Fibroblast of pulmonary artery (primary cell): ENCODE data around the gene CENPE.

Source experiments
- DNase-seq: peaks from one replicate; pipeline ENCODE4 v3.0.0-alpha.2; 2010; ENCODE audit warnings: low read depth
- H3K4me3 ChIP-seq: replicated peaks from 2 replicates; pipeline ENCODE4 v1.5.1; 2011; ENCODE audit warnings: low read depth, mild to moderate bottlenecking, control low read depth, low read length, moderate library complexity
- TF ChIP-seq, protein P1 (sequence below): IDR thresholded peaks from 2 replicates; pipeline ENCODE4 v1.5.1; 2011; ENCODE audit warnings: mild to moderate bottlenecking, control low read depth, low read length, inconsistent platforms; ENCODE audit errors: missing control alignments

The CENPE gene

DNA sequence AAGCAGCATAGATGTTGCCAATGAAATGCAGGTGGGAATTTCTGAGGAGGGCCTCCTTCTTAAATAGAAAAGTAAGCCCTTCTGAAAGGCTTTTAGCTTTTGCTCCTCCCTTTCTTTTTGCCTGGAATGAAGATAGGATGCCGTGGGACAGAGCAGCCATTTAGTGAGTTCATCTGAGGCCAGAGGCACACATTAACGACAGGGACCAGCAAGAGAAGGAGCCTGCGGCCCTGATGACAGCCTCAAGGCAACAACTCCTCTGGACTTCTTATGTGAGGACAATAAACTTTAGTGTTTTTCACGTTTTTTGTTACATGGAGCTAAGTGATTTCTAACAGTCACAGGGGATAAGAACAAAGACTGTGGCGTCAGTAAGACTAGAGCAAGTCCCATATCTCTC, 97.5 kb downstream of the CENPE start:
- H3K4me3 ChIP-seq = no peak overlapping the region
- no peak for DNase-seq
- TF ChIP-seq, protein P1, sequence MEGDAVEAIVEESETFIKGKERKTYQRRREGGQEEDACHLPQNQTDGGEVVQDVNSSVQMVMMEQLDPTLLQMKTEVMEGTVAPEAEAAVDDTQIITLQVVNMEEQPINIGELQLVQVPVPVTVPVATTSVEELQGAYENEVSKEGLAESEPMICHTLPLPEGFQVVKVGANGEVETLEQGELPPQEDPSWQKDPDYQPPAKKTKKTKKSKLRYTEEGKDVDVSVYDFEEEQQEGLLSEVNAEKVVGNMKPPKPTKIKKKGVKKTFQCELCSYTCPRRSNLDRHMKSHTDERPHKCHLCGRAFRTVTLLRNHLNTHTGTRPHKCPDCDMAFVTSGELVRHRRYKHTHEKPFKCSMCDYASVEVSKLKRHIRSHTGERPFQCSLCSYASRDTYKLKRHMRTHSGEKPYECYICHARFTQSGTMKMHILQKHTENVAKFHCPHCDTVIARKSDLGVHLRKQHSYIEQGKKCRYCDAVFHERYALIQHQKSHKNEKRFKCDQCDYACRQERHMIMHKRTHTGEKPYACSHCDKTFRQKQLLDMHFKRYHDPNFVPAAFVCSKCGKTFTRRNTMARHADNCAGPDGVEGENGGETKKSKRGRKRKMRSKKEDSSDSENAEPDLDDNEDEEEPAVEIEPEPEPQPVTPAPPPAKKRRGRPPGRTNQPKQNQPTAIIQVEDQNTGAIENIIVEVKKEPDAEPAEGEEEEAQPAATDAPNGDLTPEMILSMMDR = no peak

DNA sequence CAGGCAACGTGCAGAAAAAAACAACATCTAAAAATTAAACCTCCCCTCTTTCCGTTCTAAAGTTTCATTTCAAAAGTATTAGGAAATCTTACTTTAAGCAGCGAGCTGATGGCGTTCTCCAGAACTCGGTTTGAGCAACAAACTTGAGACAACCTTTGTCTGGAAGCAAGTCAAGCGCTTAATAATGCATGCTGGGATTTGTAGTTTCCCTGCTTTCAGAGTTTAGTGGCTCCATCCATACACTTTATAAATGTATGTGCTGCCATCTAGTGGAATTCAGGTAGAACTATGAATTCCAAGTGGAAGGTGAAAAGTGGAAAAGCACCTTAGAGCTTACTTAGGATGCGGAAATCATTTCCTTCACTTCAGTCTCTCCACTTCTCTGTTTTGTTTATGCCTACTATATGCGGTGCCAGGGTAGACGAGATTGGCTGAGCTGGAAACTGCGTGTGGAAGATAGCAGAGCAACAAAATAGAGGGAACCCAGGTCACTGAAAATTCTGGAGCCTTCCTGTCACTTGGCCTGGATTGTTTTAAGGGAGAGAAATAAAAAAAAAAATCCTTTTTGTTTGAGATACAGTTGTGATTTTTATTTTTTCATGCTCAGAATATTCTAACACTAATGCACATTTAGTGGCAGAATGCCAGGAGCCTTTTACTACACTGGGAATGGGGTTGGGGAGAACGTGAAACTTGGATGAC, 98.3 kb downstream of the CENPE start, which contains the start of gene BDH2:
TSS of gene BDH2 (minus strand) at position 144 of the 702 bp plus-strand sequence. CDS start 3,580 bp downstream, outside the sequence.
- peak; percentile 98 for DNase-seq
- peak within 1 kb of the TSS; percentile 75 for H3K4me3 ChIP-seq
- TF ChIP-seq, protein P1 = peak; percentile 68

DNA sequence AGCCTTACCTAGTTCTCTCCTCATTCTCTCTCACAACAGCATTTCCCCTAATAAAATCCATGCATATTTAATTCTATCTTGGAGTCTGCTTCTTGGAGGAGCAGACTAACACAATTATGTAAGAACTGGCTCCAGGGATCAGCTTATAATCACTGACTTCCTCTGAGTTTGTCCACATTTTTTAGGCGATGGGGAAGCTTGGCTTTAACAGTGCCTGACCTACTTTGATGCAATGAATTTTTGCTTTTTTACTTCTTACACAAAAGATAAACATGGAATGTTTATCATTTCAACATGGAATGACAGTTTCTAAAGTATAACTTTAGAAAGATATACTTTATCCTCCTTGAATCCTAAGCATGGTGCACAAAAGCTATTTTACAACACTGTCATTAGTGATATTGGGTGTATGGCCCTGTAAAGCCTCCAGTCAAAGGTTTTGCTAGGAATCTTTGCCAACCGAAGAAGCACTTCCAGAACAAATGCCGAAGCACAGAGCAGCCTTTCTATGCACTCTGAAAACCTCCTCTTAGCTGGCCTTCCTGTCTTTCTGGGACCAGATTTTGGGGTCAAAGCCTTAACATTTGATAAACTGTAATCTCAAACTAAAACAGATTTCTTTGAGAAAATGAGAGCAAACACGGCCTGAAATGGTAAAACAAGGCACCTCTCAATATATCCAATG, 99.2 kb downstream of the CENPE start:
- TF ChIP-seq, protein P1 = no peak
- peak; percentile 26 for DNase-seq
- peak overlapping the region; percentile 75 for H3K4me3 ChIP-seq

DNA sequence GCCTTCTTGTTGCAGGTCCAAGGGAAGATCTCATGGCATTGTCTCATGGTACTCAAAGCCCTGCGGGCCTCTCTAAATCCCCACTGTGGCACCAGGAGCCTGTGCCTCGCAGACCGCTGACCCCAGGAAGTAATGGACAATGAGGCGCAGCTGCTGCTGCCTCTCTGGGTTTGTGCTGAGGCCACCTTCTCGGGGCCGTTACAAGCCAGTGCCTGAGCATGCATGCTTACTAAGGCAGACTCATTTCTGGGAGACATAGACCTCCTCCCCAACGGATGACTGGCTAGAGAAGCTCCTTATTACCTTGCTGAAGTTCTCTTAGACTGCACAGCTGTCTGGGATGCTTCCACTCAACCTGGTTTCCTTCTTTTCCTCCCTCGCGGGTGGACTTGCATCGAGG, 99.8 kb downstream of the CENPE start:
- TF ChIP-seq, protein P1 = no peak
- peak overlapping the region; percentile 75 for H3K4me3 ChIP-seq
- DNase-seq = no peak

DNA sequence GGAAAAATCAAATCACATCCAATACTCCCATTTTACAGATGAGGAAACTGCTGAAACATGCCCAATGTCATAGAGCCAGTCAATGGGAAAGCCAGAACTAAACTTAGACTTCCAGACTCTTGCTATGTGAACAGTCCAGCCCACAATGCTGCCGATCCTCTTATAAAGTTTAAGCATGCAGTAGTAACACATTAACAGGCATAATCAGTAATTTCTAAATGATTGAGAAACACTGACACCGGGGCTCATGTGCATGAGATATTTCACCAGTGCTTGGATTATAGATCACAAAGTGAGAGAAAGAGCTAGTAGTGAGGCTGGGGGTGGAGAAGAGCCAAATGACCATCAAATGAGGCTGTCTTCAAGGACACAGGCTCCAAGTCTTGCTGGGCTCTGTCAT, 101.0 kb downstream of the CENPE start:
- H3K4me3 ChIP-seq = no peak overlapping the region
- no peak for DNase-seq
- TF ChIP-seq, protein P1 = no peak

DNA sequence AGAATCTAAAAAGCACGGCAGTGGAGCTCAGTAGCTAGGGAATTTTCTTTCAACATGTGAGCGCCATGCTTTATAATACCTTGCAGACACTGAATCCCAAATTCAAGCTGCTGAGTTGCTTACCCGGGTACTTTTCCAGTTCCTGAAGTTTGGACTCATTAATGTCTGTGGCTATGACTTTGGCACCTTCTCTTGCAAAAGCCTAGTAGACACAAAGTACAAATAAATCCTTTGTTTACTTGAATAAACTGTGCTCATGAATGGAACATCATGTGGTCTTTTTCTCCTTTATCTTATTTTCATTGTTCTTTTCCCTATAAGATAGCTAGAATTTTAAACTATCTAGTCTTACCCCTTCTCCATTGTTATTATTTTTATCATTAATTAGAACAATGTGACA, 103.1 kb downstream of the CENPE start:
- no peak overlapping the region for H3K4me3 ChIP-seq
- TF ChIP-seq, protein P1 = no peak
- no peak for DNase-seq
